Hepatocyte (in vitro differentiated cells): ENCODE results near the gene SLC9A1.

Experiments
- EZH2 ChIP-seq: fragments of 200-600 bp; sonication (generic); IDR thresholded peaks from 2 replicates; pipeline ENCODE4 v1.6.1; 2016; ENCODE audit warnings: antibody characterized with exemption, mild to moderate bottlenecking, borderline replicate concordance
- EZH2phosphoT487 ChIP-seq: fragments of 200-600 bp; sonication (generic); IDR thresholded peaks from one replicate; pipeline ENCODE4 v1.6.1; 2018; ENCODE audit warnings: antibody characterized with exemption, mild to moderate bottlenecking, low read depth, moderate library complexity; ENCODE audit not compliant: unreplicated experiment, severe bottlenecking
- TF ChIP-seq, protein P1 (sequence below): fragments of 200-600 bp; sonication (generic); IDR thresholded peaks from 2 replicates; pipeline ENCODE4 v1.5.1; 2016; ENCODE audit warnings: antibody characterized with exemption, mild to moderate bottlenecking; ENCODE audit not compliant: poor library complexity

DNA sequence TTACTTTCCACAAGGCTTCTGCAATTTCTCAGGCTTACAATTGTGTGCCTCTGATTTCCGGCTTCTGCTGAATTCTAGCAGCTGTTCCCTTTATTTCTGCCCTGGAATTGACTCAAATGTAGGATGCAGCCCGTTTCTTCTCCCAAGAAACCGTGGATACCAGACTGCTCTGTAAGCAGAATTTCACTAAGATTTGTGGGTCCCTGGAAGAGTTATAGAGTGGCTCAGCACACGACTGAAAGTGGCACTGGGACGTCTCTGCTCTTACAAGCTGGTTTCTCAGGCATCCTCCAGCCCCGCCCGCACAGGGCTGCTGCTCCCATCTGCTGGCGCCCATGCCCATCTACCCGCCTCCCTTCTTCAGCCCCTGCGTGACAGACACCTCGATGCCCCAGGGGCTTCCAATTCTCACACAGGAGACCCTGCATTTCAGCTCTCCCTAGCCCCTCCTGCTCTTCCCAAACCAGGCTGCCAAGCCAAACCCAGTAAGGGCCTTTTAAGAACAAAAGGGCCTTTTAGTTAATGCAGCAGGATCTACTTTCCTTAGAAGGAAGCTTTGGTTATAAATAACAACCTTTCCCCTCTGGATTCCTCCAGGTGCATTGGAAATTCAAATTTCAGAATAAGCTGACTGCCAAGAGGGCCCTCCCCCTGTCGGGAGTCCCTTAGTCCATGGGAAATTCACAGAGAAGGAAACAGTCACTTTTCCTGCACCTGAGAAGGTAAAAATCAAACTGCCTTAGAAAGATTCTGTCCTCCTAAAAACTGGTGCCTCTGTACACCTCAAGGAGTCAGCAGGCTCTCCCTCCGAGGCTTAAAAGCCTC is 96.9 kb downstream of the SLC9A1 start:
- TF ChIP-seq, protein P1, sequence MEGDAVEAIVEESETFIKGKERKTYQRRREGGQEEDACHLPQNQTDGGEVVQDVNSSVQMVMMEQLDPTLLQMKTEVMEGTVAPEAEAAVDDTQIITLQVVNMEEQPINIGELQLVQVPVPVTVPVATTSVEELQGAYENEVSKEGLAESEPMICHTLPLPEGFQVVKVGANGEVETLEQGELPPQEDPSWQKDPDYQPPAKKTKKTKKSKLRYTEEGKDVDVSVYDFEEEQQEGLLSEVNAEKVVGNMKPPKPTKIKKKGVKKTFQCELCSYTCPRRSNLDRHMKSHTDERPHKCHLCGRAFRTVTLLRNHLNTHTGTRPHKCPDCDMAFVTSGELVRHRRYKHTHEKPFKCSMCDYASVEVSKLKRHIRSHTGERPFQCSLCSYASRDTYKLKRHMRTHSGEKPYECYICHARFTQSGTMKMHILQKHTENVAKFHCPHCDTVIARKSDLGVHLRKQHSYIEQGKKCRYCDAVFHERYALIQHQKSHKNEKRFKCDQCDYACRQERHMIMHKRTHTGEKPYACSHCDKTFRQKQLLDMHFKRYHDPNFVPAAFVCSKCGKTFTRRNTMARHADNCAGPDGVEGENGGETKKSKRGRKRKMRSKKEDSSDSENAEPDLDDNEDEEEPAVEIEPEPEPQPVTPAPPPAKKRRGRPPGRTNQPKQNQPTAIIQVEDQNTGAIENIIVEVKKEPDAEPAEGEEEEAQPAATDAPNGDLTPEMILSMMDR: no peak
- no peak for TF ChIP-seq EZH2
- no peak for TF ChIP-seq EZH2phosphoT487
